Measurements from ENCODE around the gene XCR1. TPM values are rescaled to one million over a fixed set of nuclear protein-coding genes. Genes with fewer than 3 reads are reported as not detected.

XCR1 gene
- total RNA-seq, 2 experiments from 2014 or later: not detected

DNA sequence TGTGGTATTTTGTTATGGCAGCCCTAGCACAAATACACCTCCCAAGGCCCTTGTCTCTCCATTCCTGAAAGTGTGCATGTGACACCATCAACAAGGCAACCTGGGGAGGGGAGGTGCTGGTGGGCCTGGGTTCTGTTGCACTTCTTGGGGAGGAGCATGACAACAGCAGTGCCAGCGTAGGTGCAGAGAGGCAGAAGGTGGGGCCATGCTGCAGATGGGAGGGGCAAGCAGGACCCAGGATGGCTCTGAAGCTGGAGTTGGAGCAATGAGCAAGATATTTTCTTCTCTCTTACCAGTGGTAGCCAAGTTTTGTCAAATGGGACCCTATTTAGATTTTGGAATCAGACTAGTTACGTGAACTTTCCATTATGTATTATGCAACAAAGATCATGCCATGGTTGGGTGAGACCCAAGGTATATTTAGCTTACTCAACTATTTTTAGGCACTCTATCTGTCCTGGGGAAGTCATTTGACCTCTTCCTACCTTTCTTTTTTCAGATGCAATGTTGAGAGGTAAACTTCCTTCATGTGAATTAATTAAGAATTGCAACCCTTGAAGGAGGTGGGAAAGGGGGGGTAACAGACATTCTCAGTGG lies 35.1 kb downstream of the XCR1 start:
- no peaks in the 10 kb centered on the region for H3K27me3 Mint-ChIP-seq
- H3K36me3 Mint-ChIP-seq: peaks cover 32% of the 10 kb centered on the region

DNA sequence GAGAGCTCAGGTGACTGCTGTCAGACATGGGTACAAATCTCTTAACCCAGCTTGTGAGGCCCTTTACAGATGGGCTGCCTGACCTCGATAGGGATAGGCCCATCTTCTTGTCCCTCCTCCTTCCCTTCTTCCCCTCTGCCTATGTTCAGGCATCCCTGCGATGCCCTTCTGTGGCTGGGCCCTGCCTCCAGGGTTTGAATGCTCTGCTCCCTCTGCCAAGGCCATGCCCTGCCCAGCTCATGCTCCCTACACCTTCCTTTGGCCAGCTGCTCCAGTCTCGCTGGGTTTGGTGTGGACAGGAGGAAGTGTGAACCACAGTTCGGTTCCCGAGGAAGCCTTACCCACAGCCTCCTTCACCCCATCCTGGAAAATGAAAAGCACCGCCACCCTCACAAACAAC lies 35.9 kb downstream of the XCR1 start:
- H3K27me3 Mint-ChIP-seq: no peaks in the 10 kb centered on the region
- no peak overlapping the region for H3K4me3 Mint-ChIP-seq
- H3K4me1 Mint-ChIP-seq: peaks cover 85% of the 10 kb centered on the region
- peaks cover 29% of the 10 kb centered on the region for H3K36me3 Mint-ChIP-seq
- H3K9me3 Mint-ChIP-seq (ENCODE audit: low read depth): no peaks in the 10 kb centered on the region
- ATAC-seq: no peak
- CTCF ChIA-PET: interaction anchor here (0.6 to 1.6 kb wide), 2 partner anchors 48 to 114 kb away, joined by 3 to 4 read pairs; partner anchors contain the start of gene CXCR6
- DNase-seq: no peak
- peak overlapping the region; percentile 72 for H3K27ac Mint-ChIP-seq

More for the DNA sequence above, 35.1 kb downstream of the XCR1 start:
- ATAC-seq (no peak), DNase-seq (no peak)
- peaks cover 82% of the 10 kb centered on the region for H3K4me1 Mint-ChIP-seq
- H3K4me3 Mint-ChIP-seq: peak overlapping the region; percentile 21
- no peaks in the 10 kb centered on the region for H3K9me3 Mint-ChIP-seq (ENCODE audit: low read depth)
- H3K27ac Mint-ChIP-seq: peak overlapping the region; percentile 79
- CTCF ChIA-PET: interaction anchor here (0.7 to 4.9 kb wide), 7 partner anchors 15 to 85 kb away, joined by 3 to 38 read pairs (median 16); partner anchors contain the start of gene CXCR6

DNA sequence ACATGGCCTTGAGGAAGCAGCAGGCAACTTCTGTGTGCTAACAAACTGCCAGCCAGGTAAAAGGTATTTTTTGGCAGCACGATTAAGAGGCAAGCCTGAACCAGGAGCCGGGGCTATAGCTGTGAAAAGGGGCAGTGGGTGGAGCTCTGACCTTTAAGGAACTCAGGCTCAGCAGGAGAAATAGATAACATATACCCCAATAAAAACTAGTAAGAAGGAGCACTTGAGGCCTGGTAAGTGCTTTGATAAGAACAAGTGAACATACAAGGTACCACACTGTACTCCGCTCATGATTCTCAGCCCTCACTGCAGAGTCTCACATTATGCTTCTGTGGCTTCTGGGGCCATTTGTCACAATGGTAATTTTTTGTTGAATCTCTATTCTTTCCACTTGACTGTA lies 37.1 kb downstream of the XCR1 start:
- H3K9me3 Mint-ChIP-seq (ENCODE audit: low read depth): no peaks in the 10 kb centered on the region
- H3K4me3 Mint-ChIP-seq: no peak overlapping the region
- no peak overlapping the region for H3K27ac Mint-ChIP-seq
- no peak for DNase-seq
- H3K36me3 Mint-ChIP-seq: peaks cover 30% of the 10 kb centered on the region
- no peaks in the 10 kb centered on the region for H3K27me3 Mint-ChIP-seq
- no peak for ATAC-seq
- H3K4me1 Mint-ChIP-seq: peaks cover 89% of the 10 kb centered on the region
- CTCF ChIA-PET: interaction anchor here (1.3 kb wide), 1 partner anchor 9 kb away, joined by 3 read pairs; no protein-coding TSS in a partner anchor

DNA sequence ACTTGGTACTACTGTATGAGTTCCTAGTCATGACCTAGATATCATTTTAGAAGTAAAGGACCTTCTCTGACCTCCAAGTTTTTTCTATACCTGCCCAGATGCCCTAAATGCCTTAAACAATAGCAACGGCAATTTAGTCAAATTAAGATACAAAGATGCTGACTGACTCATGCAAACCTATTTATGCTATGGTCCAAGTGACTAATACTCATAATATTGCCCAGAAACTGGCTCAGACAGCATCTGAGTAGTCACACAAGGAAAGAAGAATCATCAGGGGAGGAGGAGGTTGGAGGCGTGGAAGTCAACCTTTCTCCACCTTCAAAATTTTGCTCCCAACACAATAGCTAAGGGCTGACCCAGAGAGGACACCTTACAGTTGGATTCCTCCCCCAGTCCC lies 38.5 kb downstream of the XCR1 start:
- Mint-ChIP-seq H3K4me1 (peaks cover 93% of the 10 kb centered on the region), H3K4me3 (no peak overlapping the region), H3K27ac (peak overlapping the region; percentile 0), H3K36me3 (peaks cover 42% of the 10 kb centered on the region), H3K27me3 (no peaks in the 10 kb centered on the region), H3K9me3 (ENCODE audit: low read depth) (no peaks in the 10 kb centered on the region)
- DNase-seq (no peak), ATAC-seq (no peak)
- CTCF ChIA-PET: interaction anchor here (0.9 to 2.3 kb wide), 3 partner anchors 32 to 88 kb away, joined by 3 to 13 read pairs (median 3); no protein-coding TSS in a partner anchor

DNA sequence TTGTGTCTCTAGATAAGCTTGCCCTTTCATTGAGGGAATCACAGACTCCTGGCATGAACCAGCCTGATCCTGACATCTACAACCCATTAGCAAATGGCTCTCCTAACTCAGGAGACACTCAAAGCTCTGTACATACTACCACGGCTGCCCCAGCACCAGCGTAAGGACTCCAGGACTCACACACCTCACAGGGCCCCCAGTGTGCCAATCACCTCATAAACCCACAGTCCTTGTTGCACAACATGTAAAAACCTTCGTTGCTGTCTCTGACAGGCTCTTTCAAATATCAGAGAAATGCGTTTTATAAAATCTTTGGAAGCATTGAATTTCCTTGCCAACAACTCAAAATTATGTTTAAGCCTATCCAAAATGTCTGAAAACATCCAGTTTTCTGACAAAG lies 38.9 kb downstream of the XCR1 start:
- Mint-ChIP-seq H3K36me3 (peaks cover 47% of the 10 kb centered on the region), H3K27ac (no peak overlapping the region), H3K4me3 (no peak overlapping the region), H3K9me3 (ENCODE audit: low read depth) (no peaks in the 10 kb centered on the region), H3K27me3 (no peaks in the 10 kb centered on the region), H3K4me1 (peaks cover 93% of the 10 kb centered on the region)
- no peak for DNase-seq
- CTCF ChIA-PET: interaction anchor here (0.6 to 2.3 kb wide), 3 partner anchors 49 to 477 kb away, joined by 3 to 13 read pairs (median 5); no protein-coding TSS in a partner anchor
- no peak for ATAC-seq

DNA sequence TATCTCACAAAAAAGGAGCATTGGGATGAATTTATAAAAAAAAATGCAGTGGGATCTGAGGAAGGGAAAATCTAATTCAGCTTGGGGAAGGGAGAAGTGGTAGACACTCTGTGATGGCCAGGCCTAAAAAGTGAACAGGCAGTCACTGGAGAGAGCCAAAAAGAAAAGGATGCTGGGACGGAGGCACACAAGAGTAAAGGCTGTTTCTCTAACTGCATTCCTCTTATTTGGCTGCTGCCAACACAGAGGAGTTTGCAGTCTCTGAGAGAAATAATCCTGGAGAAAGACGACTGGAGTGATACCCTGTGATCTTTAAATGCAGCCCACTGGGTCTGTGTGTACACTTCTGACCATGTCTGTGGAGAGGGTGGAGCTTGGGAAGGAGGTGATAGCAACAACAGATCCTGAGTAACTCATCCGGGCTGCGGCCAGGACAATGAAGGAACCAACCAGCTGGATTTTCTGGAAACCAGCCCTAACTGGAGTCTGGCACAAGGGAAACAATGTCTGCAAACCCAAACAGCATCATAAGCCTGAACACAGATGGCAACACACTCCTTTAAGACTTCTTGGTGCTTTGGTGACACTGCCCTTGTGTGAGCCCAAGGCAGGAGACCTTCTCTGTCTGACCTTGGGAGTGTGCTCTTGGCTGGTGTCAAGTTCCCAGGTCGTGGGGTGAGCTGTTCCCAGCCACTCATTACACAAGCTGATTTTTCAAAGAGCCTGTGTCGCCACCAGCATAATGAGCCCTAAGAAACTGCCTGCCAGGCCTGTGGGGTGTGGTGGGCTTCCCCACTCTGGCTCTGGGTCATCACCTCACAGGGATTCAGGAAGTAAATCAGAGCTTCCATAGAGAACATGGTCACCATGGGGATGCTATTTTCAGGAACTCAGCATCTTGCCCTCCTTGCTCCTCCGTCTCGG lies 39.7 kb downstream of the XCR1 start:
- no peak for ATAC-seq
- Mint-ChIP-seq H3K9me3 (ENCODE audit: low read depth) (no peaks in the 10 kb centered on the region), H3K4me1 (peaks cover 89% of the 10 kb centered on the region), H3K27me3 (no peaks in the 10 kb centered on the region), H3K4me3 (no peak overlapping the region), H3K27ac (no peak overlapping the region), H3K36me3 (peaks cover 52% of the 10 kb centered on the region)
- CTCF ChIA-PET: interaction anchor here (0.6 to 2.3 kb wide), 3 partner anchors 49 to 476 kb away, joined by 3 to 13 read pairs (median 5); no protein-coding TSS in a partner anchor
- DNase-seq: no peak

DNA sequence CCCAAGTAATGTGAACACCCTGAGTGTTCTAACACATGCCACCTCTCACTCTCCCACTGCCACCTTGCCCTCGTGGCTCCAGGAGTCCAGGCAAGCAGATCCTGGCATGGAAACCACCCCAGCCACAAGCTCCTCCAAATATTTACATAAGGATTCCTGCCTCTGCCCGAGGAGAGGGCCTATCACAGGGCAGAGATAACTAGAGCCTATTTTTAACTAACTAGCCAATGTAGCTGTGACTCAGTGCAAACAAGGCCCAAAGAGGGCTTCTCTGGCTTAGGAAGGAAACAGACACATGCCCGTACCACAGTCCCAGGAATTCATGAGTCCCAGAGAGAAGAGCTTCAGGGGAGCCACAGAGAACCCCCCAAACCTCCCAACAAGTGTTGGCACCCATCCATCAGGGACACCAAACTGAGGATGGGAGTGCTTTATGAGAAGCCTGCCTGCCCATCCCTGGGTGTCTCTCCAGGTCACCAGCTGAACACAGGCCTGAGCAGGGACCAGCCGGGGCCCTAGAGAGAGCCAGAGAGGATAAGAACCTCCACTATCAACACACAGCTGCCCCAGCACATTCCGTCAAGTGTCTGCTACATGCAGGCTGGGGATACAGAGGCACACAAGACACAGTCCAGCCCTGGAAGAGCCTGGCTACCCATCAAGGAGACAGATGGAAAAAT lies 40.8 kb downstream of the XCR1 start:
- Mint-ChIP-seq H3K36me3 (peaks cover 56% of the 10 kb centered on the region), H3K27ac (no peak overlapping the region), H3K27me3 (no peaks in the 10 kb centered on the region), H3K4me1 (peaks cover 89% of the 10 kb centered on the region), H3K9me3 (ENCODE audit: low read depth) (no peaks in the 10 kb centered on the region), H3K4me3 (no peak overlapping the region)
- DNase-seq: no peak
- CTCF ChIA-PET: no interaction called here
- ATAC-seq: no peak

DNA sequence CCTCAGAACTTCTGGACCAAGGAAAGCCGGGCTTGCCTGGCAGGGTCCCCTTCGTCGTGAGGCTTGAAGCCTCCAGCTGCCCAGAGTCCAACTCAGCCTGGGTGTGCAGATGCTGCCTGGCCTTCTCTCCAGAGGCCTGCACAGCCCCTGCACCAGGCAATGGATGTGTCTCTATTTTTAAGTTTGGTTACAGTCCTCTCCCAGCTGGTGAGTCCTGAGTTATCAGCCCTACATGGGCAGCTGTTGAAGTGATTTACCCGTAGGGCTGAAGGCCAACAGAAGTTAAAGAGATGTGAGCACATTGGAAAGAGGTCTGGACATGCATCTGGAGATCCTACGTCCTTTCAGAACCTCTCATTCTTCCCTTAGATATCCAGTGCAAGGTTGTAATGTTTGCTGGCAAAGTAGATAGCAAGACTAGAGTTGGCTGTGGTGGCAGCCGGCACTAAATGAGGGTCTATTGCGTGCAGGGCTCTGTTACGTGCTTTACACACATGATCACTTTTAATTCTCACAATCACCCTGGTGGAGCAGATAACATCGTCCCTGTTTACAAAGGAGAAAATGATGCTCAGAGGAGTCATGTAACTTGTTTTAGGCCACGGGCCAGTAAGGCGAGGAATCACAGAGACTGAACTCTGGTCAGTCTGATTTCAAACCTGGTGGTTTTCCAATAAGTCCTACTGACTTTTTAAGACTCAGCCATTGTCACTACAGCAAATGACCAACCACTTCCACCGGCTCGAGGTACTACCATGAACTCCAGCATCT lies 41.6 kb downstream of the XCR1 start:
- Mint-ChIP-seq H3K27me3 (no peaks in the 10 kb centered on the region), H3K9me3 (ENCODE audit: low read depth) (no peaks in the 10 kb centered on the region), H3K4me1 (peaks cover 92% of the 10 kb centered on the region), H3K36me3 (peaks cover 61% of the 10 kb centered on the region), H3K27ac (no peak overlapping the region), H3K4me3 (no peak overlapping the region)
- DNase-seq (no peak), ATAC-seq (no peak)
- CTCF ChIA-PET: interaction anchor here (1.1 to 1.4 kb wide), 4 partner anchors 8 to 35 kb away, joined by 3 to 4 read pairs (median 3); no protein-coding TSS in a partner anchor

DNA sequence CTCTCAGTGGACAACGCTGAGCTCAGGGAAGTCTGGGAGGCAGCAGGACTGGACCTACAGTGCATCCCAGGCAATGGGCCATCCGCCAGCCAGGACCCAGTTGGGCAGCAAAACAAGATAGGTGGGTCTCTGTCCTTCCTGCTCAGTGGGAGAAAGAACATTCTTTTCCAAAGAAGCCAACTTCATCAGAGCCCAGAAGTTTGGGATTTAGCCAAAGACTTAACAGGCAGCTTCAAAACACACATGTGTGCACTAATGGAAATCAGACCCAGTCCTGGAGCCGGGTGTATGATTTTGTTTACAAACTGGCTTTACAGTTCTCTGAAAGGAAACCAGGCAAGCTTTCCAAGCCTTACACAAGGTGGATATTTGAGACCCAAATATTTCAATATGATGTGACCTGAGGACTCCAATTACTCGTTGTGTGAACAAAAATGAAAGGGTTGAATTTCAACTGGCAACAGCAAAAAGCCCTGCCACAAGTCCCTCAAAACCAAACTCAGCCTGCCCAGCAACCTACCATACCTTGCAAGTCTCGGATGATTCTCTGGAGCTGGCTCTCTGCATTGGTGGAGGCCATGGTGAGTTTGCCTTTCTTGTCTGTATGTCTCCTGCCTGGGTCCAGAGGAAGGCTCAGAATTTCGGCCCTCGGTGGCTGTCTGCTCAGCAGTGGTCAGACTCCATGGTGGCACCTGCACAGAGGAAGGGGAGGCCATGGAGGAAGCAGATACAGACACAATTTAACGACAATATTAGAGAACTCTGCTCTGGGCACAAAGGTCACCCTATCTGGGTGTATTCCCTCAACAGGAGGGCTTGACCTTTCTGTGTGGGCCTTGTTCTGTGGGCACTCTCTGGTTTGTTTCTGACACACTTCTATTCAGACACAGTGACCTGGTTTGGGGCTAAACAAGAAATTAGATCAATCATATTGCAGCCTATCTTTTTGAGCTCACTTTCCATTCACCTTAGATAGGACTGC lies 42.7 kb downstream of the XCR1 start:
- no peak for DNase-seq
- H3K27me3 Mint-ChIP-seq: no peaks in the 10 kb centered on the region
- no peak overlapping the region for H3K4me3 Mint-ChIP-seq
- peak overlapping the region; percentile 29 for H3K27ac Mint-ChIP-seq
- H3K4me1 Mint-ChIP-seq: peaks cover 92% of the 10 kb centered on the region
- CTCF ChIA-PET: interaction anchor here (1.0 to 1.4 kb wide), 5 partner anchors 9 to 46 kb away, joined by 3 to 4 read pairs (median 3); no protein-coding TSS in a partner anchor
- H3K36me3 Mint-ChIP-seq: peaks cover 61% of the 10 kb centered on the region
- no peak for ATAC-seq
- no peaks in the 10 kb centered on the region for H3K9me3 Mint-ChIP-seq (ENCODE audit: low read depth)

DNA sequence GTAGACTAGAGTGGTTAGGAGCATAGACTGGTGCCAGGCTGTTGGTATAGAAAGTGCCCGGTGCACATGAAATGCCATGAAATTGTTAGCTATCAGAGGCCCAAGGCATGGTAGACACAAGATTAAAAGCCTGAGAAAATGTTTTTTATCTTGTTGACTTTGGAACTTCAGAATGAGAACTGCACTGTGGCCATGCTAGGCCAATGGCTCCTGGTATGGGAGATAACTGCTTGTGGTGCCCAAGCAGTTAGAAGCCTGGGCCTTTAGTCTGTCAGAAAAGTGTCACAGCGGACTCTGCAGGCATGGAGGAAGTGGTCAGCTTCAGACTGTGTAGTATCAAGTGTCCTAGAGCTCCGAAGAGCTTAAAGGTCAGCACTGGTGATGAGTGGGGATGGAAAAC lies 43.5 kb downstream of the XCR1 start:
- DNase-seq (no peak), ATAC-seq (no peak)
- Mint-ChIP-seq H3K4me1 (peaks cover 92% of the 10 kb centered on the region), H3K4me3 (no peak overlapping the region), H3K9me3 (ENCODE audit: low read depth) (no peaks in the 10 kb centered on the region), H3K36me3 (peaks cover 65% of the 10 kb centered on the region), H3K27ac (no peak overlapping the region), H3K27me3 (no peaks in the 10 kb centered on the region)
- CTCF ChIA-PET: interaction anchor here (1.0 kb wide), 1 partner anchor 45 kb away, joined by 3 read pairs; no protein-coding TSS in a partner anchor

DNA sequence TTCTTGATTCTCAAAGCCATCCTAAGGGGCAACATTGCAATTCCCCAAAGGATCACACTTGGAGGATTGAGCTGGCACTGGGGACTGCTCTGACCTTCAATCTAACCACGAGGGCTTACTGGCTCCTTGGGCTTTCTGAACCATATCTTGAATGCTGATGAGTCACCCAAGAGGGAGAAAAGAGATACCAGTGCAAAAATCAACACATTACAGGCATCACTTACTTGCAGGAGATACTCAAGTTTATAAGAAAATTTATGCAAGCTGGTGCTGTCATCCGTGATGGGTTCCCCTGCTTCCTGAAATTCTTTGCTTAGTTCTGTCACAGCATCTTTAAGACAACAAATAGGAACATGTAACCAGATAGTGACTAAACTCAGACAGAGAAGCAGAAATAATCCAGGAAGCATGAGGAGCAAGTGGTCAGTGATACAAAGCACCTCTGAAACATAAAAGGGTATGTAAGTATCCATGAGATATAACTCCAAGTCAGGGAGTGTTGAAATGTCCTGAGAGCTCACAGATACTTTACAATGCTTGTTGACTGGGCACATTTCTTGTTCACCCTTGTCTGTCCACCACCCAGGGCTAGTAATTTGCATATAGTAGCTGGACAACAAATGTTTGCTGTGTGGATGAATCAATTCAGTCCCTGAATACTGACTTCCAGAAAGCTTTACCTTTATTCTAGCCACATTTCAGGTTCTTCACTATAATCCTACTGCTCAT lies 45.8 kb downstream of the XCR1 start:
- peak overlapping the region; percentile 92 for H3K27ac Mint-ChIP-seq
- no peak overlapping the region for H3K4me3 Mint-ChIP-seq
- H3K36me3 Mint-ChIP-seq: peaks cover 72% of the 10 kb centered on the region
- H3K9me3 Mint-ChIP-seq (ENCODE audit: low read depth): no peaks in the 10 kb centered on the region
- H3K27me3 Mint-ChIP-seq: no peaks in the 10 kb centered on the region
- ATAC-seq: no peak
- CTCF ChIA-PET: interaction anchor here (1.1 to 6.8 kb wide), 9 partner anchors 9 to 99 kb away, joined by 3 to 42 read pairs (median 3); no protein-coding TSS in a partner anchor
- no peak for DNase-seq
- H3K4me1 Mint-ChIP-seq: peaks cover 90% of the 10 kb centered on the region

Data from activated CD8-positive, alpha-beta memory T cell treated with anti-CD3 and anti-CD28 coated beads, Interleukin-2, amount 10 ng/mL, durations not matched to agents 7 days and 5 days (primary cell).